GM18508 (cell line): ENCODE measurements around the gene DRD4.
"Not testable (repeated sequence)": the region's sequence is repeated elsewhere in the genome, so short reads cannot be mapped to it uniquely, and the experiment has no call there.

ENCODE experiments used
- ATAC-seq: cut with Tn5 transposase; IDR thresholded peaks from one replicate; pipeline ENCODE4 v1.9.1; 2021; ENCODE audit warnings: moderate number of reproducible peaks; ENCODE audit not compliant: insufficient read depth, unreplicated experiment

Gene DRD4

DNA sequence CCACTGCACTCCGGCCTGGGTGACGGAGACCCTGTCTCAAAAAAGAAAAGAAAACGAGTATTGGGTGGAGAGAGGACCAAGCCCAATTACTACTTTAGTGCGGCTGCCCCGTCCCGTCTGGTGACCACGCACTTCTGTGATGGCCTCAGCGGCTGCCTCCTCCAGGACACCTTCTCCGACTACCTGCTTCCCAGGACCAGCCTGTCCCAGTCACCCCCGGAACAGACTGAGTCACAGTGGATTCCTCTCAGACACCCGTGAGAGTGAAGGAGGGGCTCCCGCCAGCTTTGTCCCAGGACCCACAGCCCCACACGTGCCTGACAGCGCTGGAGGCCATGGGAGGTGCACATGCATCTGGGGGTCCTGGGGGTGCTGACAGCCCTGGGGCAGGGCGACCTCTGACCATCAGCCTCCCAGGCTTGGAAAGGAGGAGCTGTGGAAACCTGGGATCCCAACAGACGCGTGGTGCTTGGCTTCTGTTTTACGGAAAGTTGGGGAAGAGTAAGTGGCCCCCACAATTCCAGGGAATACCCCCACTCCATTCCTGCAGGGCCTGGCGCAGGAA, 4.8 kb downstream of the DRD4 start:
- ATAC-seq = no peak

DNA sequence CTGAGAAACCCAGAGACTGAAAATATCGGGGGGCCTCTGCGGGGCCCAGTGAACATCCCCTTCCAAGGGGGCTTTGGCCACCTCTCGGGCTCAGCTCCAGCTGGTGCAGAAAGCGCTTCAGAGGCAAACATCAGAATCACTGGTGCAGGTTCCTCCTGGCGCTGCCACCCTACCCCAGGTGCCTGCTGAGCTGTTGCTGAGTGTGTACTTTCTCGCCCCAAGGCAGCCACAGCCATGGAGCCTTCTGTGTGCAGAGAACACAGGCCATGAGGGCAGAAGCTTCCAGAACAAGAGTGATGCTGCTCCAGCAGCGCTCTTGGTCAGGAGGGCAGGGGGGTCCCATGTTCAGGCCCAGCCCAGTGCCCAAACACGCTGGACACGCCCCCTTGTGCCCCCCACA, 6.3 kb downstream of the DRD4 start:
- ATAC-seq = no peak

DNA sequence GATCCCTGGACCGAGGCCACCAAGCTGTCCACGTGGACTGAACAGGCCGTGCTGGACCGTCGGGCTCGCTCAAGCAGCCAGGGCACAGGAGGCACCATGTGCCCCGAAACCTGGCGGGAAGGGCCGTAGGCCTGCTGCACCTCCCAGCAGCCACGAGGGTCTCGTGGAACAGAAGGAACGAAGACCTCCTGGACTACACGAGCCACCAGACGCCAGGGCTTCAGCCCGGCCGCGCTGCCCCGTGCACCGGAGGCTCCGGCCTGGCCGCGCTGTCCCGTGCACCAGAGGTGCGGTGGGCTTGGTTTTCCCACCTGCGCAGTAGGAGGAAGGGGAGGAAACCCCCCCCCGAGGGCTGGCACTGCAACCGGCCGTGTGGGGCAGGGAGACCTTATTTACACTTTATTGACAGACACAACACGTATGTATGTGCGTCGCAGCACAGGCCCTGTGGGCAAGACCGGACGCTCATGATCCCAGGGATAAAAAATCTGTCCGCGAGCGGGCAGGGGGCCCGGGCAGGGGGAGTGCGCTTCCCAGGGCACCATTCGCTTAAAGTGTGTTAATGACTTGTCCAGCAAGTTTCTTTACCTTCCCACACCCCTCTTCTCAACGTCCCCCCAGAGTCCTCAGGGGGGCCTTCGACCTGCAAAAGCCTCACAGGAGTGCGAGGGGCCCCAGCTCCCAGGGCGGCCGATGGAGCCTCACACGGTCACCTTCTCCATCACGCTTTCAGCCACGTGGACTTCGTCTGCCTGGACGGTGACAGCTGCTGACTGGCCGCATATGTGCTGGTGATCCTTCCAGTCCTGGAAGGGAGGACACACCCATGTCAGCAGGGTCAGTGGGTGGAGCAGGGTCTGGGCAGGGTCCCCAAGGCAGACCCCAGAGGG, 7.0 kb downstream of the DRD4 start:
- no peak for ATAC-seq

DNA sequence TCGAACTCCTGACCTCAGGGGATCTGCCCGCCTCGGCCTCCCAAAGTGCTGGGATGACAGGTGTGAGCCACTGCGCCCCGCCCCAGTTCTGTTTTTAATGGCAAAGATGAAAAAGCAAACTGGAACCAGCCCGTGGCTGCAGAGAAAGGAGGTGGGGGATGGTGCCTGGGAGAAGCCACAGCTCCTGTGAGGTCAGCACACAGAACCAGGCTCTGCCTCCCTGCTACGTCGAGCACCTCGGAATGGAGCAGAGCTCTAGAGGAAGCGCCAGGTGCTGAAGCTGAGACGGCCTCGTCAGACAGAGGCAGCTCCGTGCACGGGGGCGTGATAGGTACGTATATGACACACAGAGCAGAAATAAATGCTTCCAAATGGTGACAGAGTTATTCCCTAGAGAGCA, 8.5 kb downstream of the DRD4 start:
- ATAC-seq = no peak

GRCh38 chr11:646214-646613, 9.1 kb downstream of the DRD4 start:
- no peak for ATAC-seq

GRCh38 chr11:647672-648158, 10.6 kb downstream of the DRD4 start:
- not testable (repeated sequence) for ATAC-seq

DNA sequence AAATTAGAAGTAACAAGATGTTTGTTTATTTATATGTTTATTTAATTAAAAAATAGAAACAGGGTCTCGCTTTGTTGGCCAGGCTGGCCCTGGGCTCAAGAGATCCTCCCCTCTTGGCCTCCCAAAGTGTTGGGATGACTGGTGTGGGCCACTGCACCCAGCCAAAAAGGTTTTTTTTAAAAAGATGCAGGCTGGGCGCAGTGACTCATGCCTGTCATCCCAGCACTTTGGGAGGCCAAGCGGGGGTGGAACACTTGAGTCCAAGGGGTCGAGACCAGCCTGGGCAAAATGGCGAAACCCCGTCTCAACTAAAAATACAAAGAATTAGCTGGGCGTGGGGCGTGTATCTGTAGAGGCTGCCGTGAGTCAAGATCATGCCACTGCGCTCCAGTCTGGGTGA, 13.4 kb downstream of the DRD4 start:
- ATAC-seq = no peak

DNA sequence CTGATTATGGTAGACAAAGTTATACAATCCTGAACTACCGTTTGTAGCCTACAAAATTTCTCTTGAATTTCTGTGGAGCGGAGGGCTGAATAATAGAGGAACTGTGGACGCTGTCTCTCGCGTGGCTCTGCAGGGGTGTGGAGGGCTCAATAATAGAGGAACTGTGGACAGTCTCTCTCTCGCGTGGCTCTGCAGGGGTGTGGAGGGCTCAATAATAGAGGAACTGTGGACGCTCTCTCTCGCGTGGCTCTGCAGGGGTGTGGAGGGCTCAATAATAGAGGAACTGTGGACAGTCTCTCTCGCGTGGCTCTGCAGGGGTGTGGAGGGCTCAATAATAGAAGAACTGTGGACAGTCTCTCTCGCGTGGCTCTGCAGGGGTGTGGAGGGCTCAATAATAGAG, 16.1 kb downstream of the DRD4 start:
- ATAC-seq = not testable (repeated sequence)

- ATAC-seq = no peak
These were observed 16.8 kb downstream of the DRD4 start for GRCh38 chr11:653837-654236.

DNA sequence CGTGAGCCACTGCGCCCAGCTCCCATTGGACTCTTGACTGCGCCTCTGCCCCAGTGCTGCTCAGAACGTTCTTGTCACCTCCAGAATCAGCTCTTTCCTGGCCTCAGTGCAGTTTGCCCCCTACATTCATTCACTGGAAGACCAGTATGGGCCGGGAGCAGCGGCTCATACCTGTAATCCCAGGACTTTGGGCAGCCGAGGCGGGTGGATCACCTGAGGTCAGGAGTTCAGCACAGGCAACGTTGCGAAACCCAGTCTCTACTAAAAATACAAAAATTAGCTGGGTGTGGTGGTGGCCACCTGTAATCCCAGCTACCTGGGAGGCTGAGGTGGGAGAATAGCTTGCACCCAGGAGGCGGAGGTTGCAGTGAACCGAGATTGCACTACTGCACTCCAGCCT, 17.4 kb downstream of the DRD4 start:
- ATAC-seq = not testable (repeated sequence)

DNA sequence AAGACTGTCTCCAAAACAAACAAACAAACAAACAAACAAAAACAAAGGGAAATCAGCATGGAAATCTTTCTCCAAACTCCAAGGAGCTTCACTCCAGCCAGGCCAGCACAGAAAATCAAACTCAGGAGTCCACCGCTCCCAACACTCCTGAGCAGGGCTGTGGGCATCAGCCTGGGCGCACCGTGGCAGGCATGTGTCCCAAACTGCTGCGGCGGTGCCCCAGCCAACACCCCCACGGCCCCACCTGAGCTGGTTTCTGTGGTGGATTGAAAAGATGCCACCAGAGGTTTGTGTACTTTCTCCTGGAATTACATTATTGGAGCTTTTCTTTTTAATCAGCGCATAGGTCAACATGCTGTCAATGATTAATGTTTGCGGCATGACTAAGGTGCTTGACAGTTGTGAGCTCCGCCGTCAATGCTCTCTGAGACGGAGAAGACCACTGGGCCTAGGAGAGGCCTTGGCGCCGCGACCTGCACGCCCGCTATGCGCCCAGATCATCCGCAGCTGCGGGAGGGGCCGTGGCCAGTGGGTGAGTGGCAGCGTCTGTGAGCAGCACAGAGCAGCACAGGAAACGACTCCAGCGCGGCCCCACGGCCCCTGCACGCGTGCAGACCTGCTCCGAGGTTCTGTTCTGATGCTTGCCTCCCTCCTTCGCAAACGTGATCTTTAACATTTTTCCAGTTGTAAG, 18.1 kb downstream of the DRD4 start:
- no peak for ATAC-seq

DNA sequence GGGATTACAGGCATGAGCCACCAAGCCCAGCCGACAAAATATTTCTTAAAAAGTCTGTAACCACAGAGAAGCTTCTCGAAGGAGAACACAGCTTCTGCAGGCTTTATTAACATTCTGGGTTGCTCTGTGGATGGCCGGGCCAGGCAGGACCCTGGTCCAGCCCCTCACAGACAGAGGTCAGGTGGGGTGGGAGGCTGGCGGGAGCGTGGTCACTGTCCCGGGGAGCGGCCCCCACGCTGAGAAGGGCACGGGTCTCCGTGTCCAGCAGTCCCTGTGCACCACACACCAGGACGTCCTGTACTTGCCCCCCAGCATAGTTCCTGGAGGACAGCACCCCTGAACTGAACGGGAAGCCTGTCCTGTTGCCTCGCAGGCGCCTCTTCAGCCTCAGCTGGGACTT, 19.4 kb downstream of the DRD4 start:
- ATAC-seq = no peak

DNA sequence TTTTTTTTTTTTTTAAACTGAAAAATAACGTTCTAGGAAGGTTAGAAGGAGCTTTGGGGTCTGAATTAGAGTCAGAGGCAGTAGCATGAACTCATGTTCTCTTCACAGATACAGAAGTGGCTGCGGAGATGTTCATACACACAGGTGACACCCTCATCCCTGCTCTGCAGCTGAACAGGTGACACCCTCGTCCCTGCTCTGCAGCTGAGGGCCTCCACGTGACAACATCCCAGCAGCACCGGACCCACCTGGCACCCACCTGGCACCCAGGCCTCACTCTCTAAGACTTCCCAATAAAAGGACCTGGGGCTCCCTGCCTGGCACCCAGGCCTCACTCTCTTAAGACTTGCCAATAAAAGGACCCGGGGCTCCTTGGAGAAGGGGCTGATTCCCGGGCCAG, 19.8 kb downstream of the DRD4 start:
- no peak for ATAC-seq

- ATAC-seq = no peak
These were observed 20.6 kb downstream of the DRD4 start for GRCh38 chr11:657691-658126.

GRCh38 chr11:659532-660085, 22.5 kb downstream of the DRD4 start:
- ATAC-seq = no peak

- ATAC-seq = no peak
These were observed 23.2 kb downstream of the DRD4 start for GRCh38 chr11:660281-660680.

DNA sequence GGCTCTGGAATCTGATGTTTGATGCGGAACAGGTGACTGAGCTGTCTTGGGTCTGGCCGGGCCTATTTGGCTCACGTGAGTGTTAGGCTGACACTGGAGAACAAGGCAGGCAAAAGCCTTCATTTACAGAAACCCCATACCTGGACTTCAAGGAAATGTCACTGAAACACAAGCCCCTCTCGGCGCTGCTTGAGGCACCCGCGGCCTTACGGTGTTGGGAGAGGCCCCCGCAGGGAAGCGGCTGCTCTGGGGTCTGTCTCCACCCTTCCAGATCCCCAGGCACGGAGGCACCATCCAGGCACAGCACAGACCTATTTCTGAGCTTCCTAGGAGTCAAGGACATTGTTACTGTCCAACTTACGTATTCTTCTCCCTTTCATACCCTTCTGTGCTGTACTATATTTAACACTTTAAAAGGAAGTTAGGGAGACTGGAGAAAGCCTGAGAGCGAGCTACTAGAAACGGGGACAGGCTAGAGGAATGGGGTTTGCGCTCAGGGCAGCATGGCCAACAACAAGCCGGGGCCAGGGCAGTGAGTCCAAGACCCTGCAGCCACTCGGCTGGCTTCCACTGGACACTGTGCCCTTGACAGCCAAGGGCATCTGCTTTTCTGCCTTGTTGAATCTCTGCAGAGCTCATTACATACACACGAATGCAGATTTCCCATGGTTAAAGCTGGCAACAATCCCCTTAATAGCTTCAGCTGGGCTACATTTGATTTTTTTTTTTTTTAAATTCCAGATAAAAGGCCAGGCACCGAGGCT, 23.8 kb downstream of the DRD4 start:
- ATAC-seq = no peak

GRCh38 chr11:662689-663274, 25.7 kb downstream of the DRD4 start:
- ATAC-seq = no peak

DNA sequence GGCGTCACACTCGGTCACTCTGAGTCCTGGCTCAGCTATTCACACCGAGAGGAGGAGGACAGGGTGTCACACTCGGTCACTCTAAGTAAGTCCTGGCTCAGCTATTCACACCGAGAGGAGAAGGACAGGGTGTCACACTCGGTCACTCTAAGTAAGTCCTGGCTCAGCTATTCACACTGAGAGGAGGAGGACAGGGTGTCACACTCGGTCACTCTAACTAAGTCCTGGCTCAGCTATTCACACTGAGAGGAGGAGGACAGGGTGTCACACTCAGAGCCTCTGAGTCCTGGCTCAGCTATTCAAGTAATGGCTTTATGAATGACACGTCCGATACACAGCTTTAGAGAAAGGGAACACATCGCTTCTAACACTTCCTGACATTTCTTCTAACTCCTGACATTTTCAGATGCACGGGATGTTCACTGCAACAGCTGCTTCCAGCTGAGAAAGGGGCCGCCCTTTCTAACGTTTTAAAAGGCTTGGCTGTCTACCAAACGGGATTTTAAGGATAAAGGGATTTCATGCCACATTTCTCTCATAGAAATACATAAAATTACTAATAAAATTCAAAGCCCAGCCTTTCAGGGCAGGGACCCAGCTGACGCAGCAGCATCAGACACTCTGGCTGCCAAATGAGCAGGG, 28.1 kb downstream of the DRD4 start:
- ATAC-seq = no peak
